GM12878 (cell line): ENCODE results near the gene SLC12A6.

ENCODE experiments used
- BCLAF1 ChIP-seq: fragments of 450-650 bp; IDR thresholded peaks from 2 replicates; pipeline ENCODE4 v1.6.1; 2017; ENCODE audit warnings: antibody characterized with exemption, mild to moderate bottlenecking, moderate library complexity
- CTCF ChIP-seq, 3 experiments: IDR thresholded peaks in 2 of 3; conservative IDR thresholded peaks in 1 of 3; 2 replicates each; pipeline ENCODE4 v1.5.1; 2011; ENCODE audit warnings: low read depth in 3 of 3, low read length in 3 of 3, mild to moderate bottlenecking in 3 of 3, control low read depth in 2 of 3, moderate library complexity in 2 of 3, inconsistent platforms in 1 of 3, mixed read lengths in 1 of 3; ENCODE audit not compliant: control insufficient read depth in 2 of 3, insufficient read depth in 1 of 3; ENCODE audit errors: extremely low read depth in 1 of 3
- E2F8 ChIP-seq: fragments of 450-650 bp; IDR thresholded peaks from 2 replicates; pipeline ENCODE4 v1.6.1; 2018; ENCODE audit warnings: mild to moderate bottlenecking, low read depth, moderate library complexity; ENCODE audit not compliant: partially characterized antibody
- EGR1 ChIP-seq, 2 experiments: IDR thresholded peaks; 1 replicate in 1 of 2; 2 replicates in 1 of 2; pipeline ENCODE4 v1.6.1; 2011 to 2012; ENCODE audit warnings: low read depth in 2 of 2, low read length in 2 of 2, borderline replicate concordance in 1 of 2, mild to moderate bottlenecking in 1 of 2, moderate library complexity in 1 of 2
- EP300 ChIP-seq, 2 experiments: fragments of 150-350 bp in 1 of 2; IDR thresholded peaks; 2 replicates each; pipeline ENCODE4 v1.6.1; 2011 to 2012; ENCODE audit warnings: low read depth in 2 of 2, low read length in 2 of 2, borderline replicate concordance in 1 of 2, improper control_type of control experiment in 1 of 2, inconsistent platforms in 1 of 2; ENCODE audit not compliant: control insufficient read depth in 1 of 2
- POLR2A ChIP-seq: IDR thresholded peaks from 2 replicates; pipeline ENCODE4 v1.6.1; 2011; ENCODE audit warnings: low read depth, mild to moderate bottlenecking, low read length
- POLR2AphosphoS5 ChIP-seq: IDR thresholded peaks from 2 replicates; pipeline ENCODE4 v1.6.1; 2011; ENCODE audit warnings: mild to moderate bottlenecking, low read length, inconsistent platforms
- RAD21 ChIP-seq: IDR thresholded peaks from 2 replicates; pipeline ENCODE4 v1.6.1; 2011; ENCODE audit warnings: mild to moderate bottlenecking, low read depth, low read length, moderate library complexity; ENCODE audit not compliant: insufficient read depth
- STAT1 ChIP-seq: fragments of 450-650 bp; conservative IDR thresholded peaks from 2 replicates; pipeline ENCODE4 v1.6.1; 2014; ENCODE audit warnings: antibody characterized with exemption, mild to moderate bottlenecking
- ZNF207 ChIP-seq: fragments of 450-650 bp; IDR thresholded peaks from 2 replicates; pipeline ENCODE4 v1.6.1; 2014; ENCODE audit warnings: antibody characterized with exemption, mild to moderate bottlenecking, borderline replicate concordance

GRCh38 chr15:34365091-34365825 lies 27.7 kb upstream of the SLC12A6 start:
- TF ChIP-seq E2F8 (no peak), STAT1 (no peak), EP300 (IDR thresholded peaks at IDR 0.05; ENCODE audit: borderline replicate concordance in 1 of 2, control insufficient read depth in 1 of 2, low read depth in 2 of 2, low read length in 2 of 2) (no peak), RAD21 (no peak), EGR1 (IDR thresholded peaks at IDR 0.05; ENCODE audit: borderline replicate concordance in 1 of 2, low read depth in 2 of 2, low read length in 2 of 2) (no peak), POLR2A (no peak), CTCF (IDR thresholded peaks at IDR 0.05 in 2 of 3, conservative IDR thresholded peaks at IDR 0.05 in 1 of 3; ENCODE audit: control insufficient read depth in 2 of 3, extremely low read depth in 1 of 3, insufficient read depth in 1 of 3, low read depth in 3 of 3, low read length in 3 of 3) (no peak), ZNF207 (no peak), POLR2AphosphoS5 (no peak), BCLAF1 (no peak)
